Keratinocyte (primary cell): ENCODE results near the gene ERC2. TPM values are rescaled to one million over a fixed set of nuclear protein-coding genes. Genes with fewer than 3 reads are reported as not detected.

Experiments used
- DNase-seq: peaks from one replicate; pipeline ENCODE4 v3.0.0-alpha.2; 2011; ENCODE audit warnings: low read depth, missing footprints, low spot score
- FAIRE-seq: peaks from 2 replicates; lab custom pipeline; 2011; peaks lifted over from hg19 to GRCh38; lab: Jason Lieb, UNC
- H2AFZ ChIP-seq: 2 replicates; pipeline ENCODE4 v1.6.0; 2012; ENCODE audit warnings: low read length, control low read depth, inconsistent platforms; ENCODE audit not compliant: control insufficient read depth
- H3K27ac ChIP-seq: 2 replicates; pipeline ENCODE4 v1.5.1; 2011; ENCODE audit warnings: low read length; ENCODE audit not compliant: control insufficient read depth, insufficient read depth
- H3K27me3 ChIP-seq: 3 replicates; pipeline ENCODE4 v1.6.0; 2011; ENCODE audit warnings: low read length; ENCODE audit not compliant: control insufficient read depth, insufficient read depth; ENCODE audit errors: extremely low read depth
- H3K36me3 ChIP-seq, 2 experiments: 2 replicates in 1 of 2; 3 replicates in 1 of 2; pipeline ENCODE4 v1.5.1; 2011; ENCODE audit warnings: low read length in 2 of 2, mild to moderate bottlenecking in 1 of 2; ENCODE audit not compliant: control insufficient read depth in 2 of 2, insufficient read depth in 2 of 2; ENCODE audit errors: extremely low read depth in 1 of 2
- H3K4me1 ChIP-seq: 3 replicates; pipeline ENCODE4 v1.5.1; 2011; ENCODE audit warnings: low read length; ENCODE audit not compliant: control insufficient read depth, insufficient read depth; ENCODE audit errors: extremely low read depth
- H3K4me2 ChIP-seq: 3 replicates; pipeline ENCODE4 v1.6.0; 2011; ENCODE audit warnings: low read depth, low read length; ENCODE audit not compliant: control insufficient read depth, insufficient read depth; ENCODE audit errors: extremely low read depth
- H3K4me3 ChIP-seq, 3 experiments: fragments of 200-600 bp in 1 of 3; sonication (generic) in 1 of 3; 2 replicates in 2 of 3; 3 replicates in 1 of 3; pipeline ENCODE4 v1.5.1; 2011 to 2016; ENCODE audit warnings: low read length in 3 of 3, mild to moderate bottlenecking in 3 of 3, control low read depth in 2 of 3, inconsistent platforms in 1 of 3, low read depth in 1 of 3, mixed read lengths in 1 of 3, mixed run types in 1 of 3, moderate library complexity in 1 of 3; ENCODE audit not compliant: control insufficient read depth in 2 of 3, insufficient read depth in 2 of 3; ENCODE audit errors: extremely low read depth in 1 of 3
- H3K79me2 ChIP-seq: 2 replicates; pipeline ENCODE4 v1.6.0; 2012; ENCODE audit warnings: low read length; ENCODE audit not compliant: control insufficient read depth, insufficient read depth
- H3K9ac ChIP-seq: 3 replicates; pipeline ENCODE4 v1.6.0; 2011; ENCODE audit warnings: low read length; ENCODE audit not compliant: control insufficient read depth, insufficient read depth; ENCODE audit errors: extremely low read depth
- H3K9me1 ChIP-seq: 3 replicates; pipeline ENCODE4 v1.6.0; 2011; ENCODE audit warnings: low read length; ENCODE audit not compliant: control insufficient read depth, insufficient read depth; ENCODE audit errors: extremely low read depth
- H3K9me3 ChIP-seq: 2 replicates; pipeline ENCODE4 v1.5.1; 2012; ENCODE audit warnings: low read depth, low read length; ENCODE audit not compliant: control insufficient read depth
- H4K20me1 ChIP-seq: 3 replicates; pipeline ENCODE4 v1.6.0; 2011; ENCODE audit warnings: low read length; ENCODE audit not compliant: control insufficient read depth, insufficient read depth; ENCODE audit errors: extremely low read depth
- EZH2 ChIP-seq: IDR thresholded peaks from one replicate; pipeline ENCODE4 v1.6.1; 2012; ENCODE audit warnings: inconsistent platforms, mild to moderate bottlenecking, low read length, moderate library complexity
- dilution Hi-C: fragments of 300-500 bp; cut with MboI; formaldehyde crosslinking; loops from one replicate; pipeline ENCODE4 v1.7.0; 2020; ENCODE audit warnings: low sequenced_read_pairs; ENCODE audit not compliant: extremely low pct_ligation_motif_present
- polyA plus RNA-seq, 5 experiments: library from polyadenylated mRNA; depleted of rRNA in 3 of 5; stranded (reverse) in 3 of 5; stranded (forward) in 1 of 5; unstranded in 1 of 5; fragments of >200 nt; gene quantifications; 1 replicate in 1 of 5; 2 replicates in 3 of 5; 3 replicates in 1 of 5; pipeline versions ENCODE4 v1.2.1 to v1.2.3, GENCODE V29; 2011 to 2012; ENCODE audit warnings: missing spikeins in 2 of 5, low read depth in 1 of 5, low replicate concordance in 1 of 5
- TF ChIP-seq, protein P1 (sequence below), 3 experiments: IDR thresholded peaks in 1 of 3; conservative IDR thresholded peaks in 1 of 3; optimal IDR thresholded peaks in 1 of 3; 2 replicates in 2 of 3; 3 replicates in 1 of 3; pipeline versions ENCODE3 to v1.5.1; 2011; ENCODE audit warnings: low read length in 3 of 3, mild to moderate bottlenecking in 3 of 3, moderate library complexity in 2 of 3, control low read depth in 1 of 3, inconsistent platforms in 1 of 3; ENCODE audit not compliant: insufficient read depth in 2 of 3; ENCODE audit errors: extremely low read depth in 1 of 3

Gene ERC2
- polyA plus RNA-seq, 1 donor (not counting 4 experiments of a cell fraction or from before 2014, with no cell fraction given), result 0.08 TPM

DNA sequence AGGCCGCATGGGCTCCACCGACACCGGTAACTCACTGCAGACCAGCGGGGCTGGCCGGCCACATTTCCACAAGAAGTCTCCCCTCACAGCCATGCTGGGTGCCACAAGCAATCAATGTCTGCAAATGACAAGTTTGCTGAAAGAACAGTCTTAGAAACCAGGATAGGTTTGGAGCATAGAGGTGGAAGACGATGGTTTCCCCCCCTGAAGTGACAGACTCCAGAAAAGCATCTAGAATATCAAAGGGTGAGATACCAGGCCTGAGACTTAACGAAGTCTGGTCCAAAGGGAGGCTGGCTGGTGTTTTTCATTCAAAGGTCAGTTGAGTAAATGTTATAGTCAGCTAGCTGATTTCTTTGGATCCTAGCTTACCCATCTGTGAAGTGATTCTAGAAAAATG is 931.1 kb downstream of the ERC2 start:
- no peak for FAIRE-seq
- dilution Hi-C loops, result no loop called here
- H3K9me1 ChIP-seq, result no peaks in the 10 kb centered on the region
- no peaks in the 10 kb centered on the region for H3K9me3 ChIP-seq
- H3K9ac ChIP-seq, result no peak overlapping the region
- no peak overlapping the region for H2AFZ ChIP-seq
- no peak overlapping the region for H3K4me3 ChIP-seq
- no peaks in the 10 kb centered on the region for H3K36me3 ChIP-seq
- no peak for TF ChIP-seq EZH2
- TF ChIP-seq, protein P1, sequence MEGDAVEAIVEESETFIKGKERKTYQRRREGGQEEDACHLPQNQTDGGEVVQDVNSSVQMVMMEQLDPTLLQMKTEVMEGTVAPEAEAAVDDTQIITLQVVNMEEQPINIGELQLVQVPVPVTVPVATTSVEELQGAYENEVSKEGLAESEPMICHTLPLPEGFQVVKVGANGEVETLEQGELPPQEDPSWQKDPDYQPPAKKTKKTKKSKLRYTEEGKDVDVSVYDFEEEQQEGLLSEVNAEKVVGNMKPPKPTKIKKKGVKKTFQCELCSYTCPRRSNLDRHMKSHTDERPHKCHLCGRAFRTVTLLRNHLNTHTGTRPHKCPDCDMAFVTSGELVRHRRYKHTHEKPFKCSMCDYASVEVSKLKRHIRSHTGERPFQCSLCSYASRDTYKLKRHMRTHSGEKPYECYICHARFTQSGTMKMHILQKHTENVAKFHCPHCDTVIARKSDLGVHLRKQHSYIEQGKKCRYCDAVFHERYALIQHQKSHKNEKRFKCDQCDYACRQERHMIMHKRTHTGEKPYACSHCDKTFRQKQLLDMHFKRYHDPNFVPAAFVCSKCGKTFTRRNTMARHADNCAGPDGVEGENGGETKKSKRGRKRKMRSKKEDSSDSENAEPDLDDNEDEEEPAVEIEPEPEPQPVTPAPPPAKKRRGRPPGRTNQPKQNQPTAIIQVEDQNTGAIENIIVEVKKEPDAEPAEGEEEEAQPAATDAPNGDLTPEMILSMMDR (optimal IDR thresholded peaks at IDR 0.05 in 1 of 3, IDR thresholded peaks at IDR 0.05 in 1 of 3, conservative IDR thresholded peaks at IDR 0.05 in 1 of 3; ENCODE audit: extremely low read depth in 1 of 3, insufficient read depth in 2 of 3, low read length in 3 of 3), result no peak
- no peak overlapping the region for H3K4me2 ChIP-seq
- H3K27ac ChIP-seq, result no peak overlapping the region
- H3K27me3 ChIP-seq, result peaks cover 4% of the 10 kb centered on the region
- no peaks in the 10 kb centered on the region for H3K4me1 ChIP-seq
- DNase-seq, result no peak
- no peaks in the 10 kb centered on the region for H4K20me1 ChIP-seq
- H3K79me2 ChIP-seq, result no peaks in the 10 kb centered on the region

DNA sequence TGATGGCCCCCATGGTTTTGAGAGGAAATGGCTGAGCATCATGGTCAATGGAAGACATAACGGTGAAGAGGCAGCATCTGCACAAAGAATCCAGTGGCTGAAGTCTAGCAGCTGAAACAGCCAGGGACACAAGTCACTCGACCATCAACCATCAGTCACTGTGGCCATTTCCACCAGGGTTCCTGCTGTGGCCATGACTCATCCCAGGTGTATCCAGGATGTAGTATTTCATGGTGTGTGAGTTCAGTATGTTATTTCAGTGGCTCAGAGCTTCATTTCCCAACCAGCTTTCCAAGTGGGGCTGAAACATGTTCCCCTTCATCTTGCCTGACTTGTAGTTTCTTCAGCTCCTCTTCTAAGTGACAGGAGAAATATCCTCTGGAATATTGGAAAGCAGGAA is 933.4 kb downstream of the ERC2 start:
- FAIRE-seq, result peak; percentile 81
- dilution Hi-C loops, result no loop called here
- DNase-seq, result no peak
- Histone ChIP-seq H3K4me2 (no peak overlapping the region), H3K9ac (no peak overlapping the region), H3K36me3 (no peaks in the 10 kb centered on the region), H2AFZ (no peak overlapping the region), H3K27me3 (peaks cover 4% of the 10 kb centered on the region), H3K4me3 (no peak overlapping the region), H3K9me1 (no peaks in the 10 kb centered on the region), H3K79me2 (no peaks in the 10 kb centered on the region), H3K27ac (no peak overlapping the region), H3K9me3 (no peaks in the 10 kb centered on the region), H3K4me1 (no peaks in the 10 kb centered on the region), H4K20me1 (no peaks in the 10 kb centered on the region)
- TF ChIP-seq EZH2, result no peak
- TF ChIP-seq, protein P1 (optimal IDR thresholded peaks at IDR 0.05 in 1 of 3, IDR thresholded peaks at IDR 0.05 in 1 of 3, conservative IDR thresholded peaks at IDR 0.05 in 1 of 3; ENCODE audit: extremely low read depth in 1 of 3, insufficient read depth in 2 of 3, low read length in 3 of 3), result no peak
